GM12878 (cell line): ENCODE data around the gene CCDC83. TPM values are rescaled to one million over a fixed set of nuclear protein-coding genes. Genes with fewer than 3 reads are reported as not detected.
A peak's percentile ranks its signal among the peaks of the same experiment; 100 is the strongest.

ENCODE experiments used
- ATAC-seq: fragments of 200-7000 bp; cut with Tn5 transposase; 3 replicates; pipeline ENCODE4 v1.9.1; 2020; ENCODE audit warnings: mild to moderate bottlenecking, moderate library complexity
- BruUV-seq: library from RNA; stranded (reverse); fragments of 400-500 nt; replicated peaks from 2 replicates; lab custom pipeline; 2021; lab: Mats Ljungman, UMichigan
- CTCF ChIA-PET: fragments of 300-600 bp; sonication (Branson Sonifier 250); formaldehyde crosslinking; extraction: SDS; loops from one replicate; lab custom pipeline; 2021; ENCODE audit warnings: inconsistent platforms; lab: Yijun Ruan, JAX
- POLR2A ChIA-PET: fragments of 350-600 bp; formaldehyde crosslinking; extraction: SDS; loops from one replicate; lab custom pipeline; 2021; ENCODE audit warnings: inconsistent platforms; lab: Charles Lee
- RAD21 ChIA-PET: fragments of 300-600 bp; sonication (Branson Sonifier 250); formaldehyde crosslinking; loops from one replicate; lab custom pipeline; 2023; ENCODE audit warnings: antibody characterized with exemption; ENCODE audit not compliant: unreplicated experiment; lab: Charles Lee
- SMC1A ChIA-PET: fragments of 300-600 bp; sonication (Branson Sonifier 250); formaldehyde crosslinking; loops from one replicate; lab custom pipeline; 2023; ENCODE audit not compliant: unreplicated experiment, uncharacterized antibody; lab: Charles Lee
- DNase-seq: peaks from one replicate; pipeline ENCODE4 v3.0.0-alpha.2; 2011; ENCODE audit warnings: low read depth, low spot score
- FAIRE-seq: peaks from 3 replicates; lab custom pipeline; 2011; peaks lifted over from hg19 to GRCh38; lab: Jason Lieb, UNC
- H2AFZ ChIP-seq: 2 replicates; pipeline ENCODE4 v1.6.0; 2011; ENCODE audit warnings: low read depth, low read length, control low read depth; ENCODE audit not compliant: control insufficient read depth
- H3K27ac ChIP-seq: 2 replicates; pipeline ENCODE4 v1.5.1; 2011; ENCODE audit warnings: control low read depth; ENCODE audit not compliant: control insufficient read depth, insufficient read depth
- H3K27me3 ChIP-seq, 2 experiments: replicated peaks in 1 of 2; 2 replicates each; pipeline versions ENCODE4 v1.6.0 to v1.6.1; 2011; ENCODE audit warnings: low read length in 1 of 2; ENCODE audit not compliant: control insufficient read depth in 2 of 2, insufficient read depth in 2 of 2
- H3K36me3 ChIP-seq, 2 experiments: 2 replicates each; pipeline ENCODE4 v1.5.1; 2011; ENCODE audit warnings: low read length in 1 of 2; ENCODE audit not compliant: control insufficient read depth in 2 of 2, insufficient read depth in 2 of 2
- H3K4me1 ChIP-seq: 2 replicates; pipeline ENCODE4 v1.6.1; 2011; ENCODE audit warnings: mild to moderate bottlenecking, low read length, moderate library complexity, mixed read lengths; ENCODE audit not compliant: control insufficient read depth, insufficient read depth
- H3K4me2 ChIP-seq: 2 replicates; pipeline ENCODE4 v1.6.0; 2011; ENCODE audit warnings: control low read depth; ENCODE audit not compliant: control insufficient read depth, insufficient read depth
- H3K4me3 ChIP-seq: fragments of 200-600 bp; sonication (generic); 2 replicates; pipeline ENCODE4 v1.5.1; 2016
- H3K79me2 ChIP-seq: 2 replicates; pipeline ENCODE4 v1.6.0; 2011; ENCODE audit warnings: low read length; ENCODE audit not compliant: control insufficient read depth, insufficient read depth
- H3K9ac ChIP-seq: 2 replicates; pipeline ENCODE4 v1.8.0; 2011; ENCODE audit warnings: low read length, control low read depth, mixed read lengths; ENCODE audit not compliant: control insufficient read depth, insufficient read depth
- H3K9me3 ChIP-seq: replicated peaks from 3 replicates; pipeline ENCODE4 v1.5.1; 2011; ENCODE audit warnings: mild to moderate bottlenecking, low read length; ENCODE audit not compliant: control insufficient read depth, insufficient read depth
- H4K20me1 ChIP-seq: 2 replicates; pipeline ENCODE4 v1.6.0; 2011; ENCODE audit not compliant: control insufficient read depth, insufficient read depth
- BRCA1 ChIP-seq: IDR thresholded peaks from 2 replicates; pipeline ENCODE4 v1.6.1; 2011; ENCODE audit warnings: low read depth, low read length, improper control_type of control experiment
- CREM ChIP-seq: IDR thresholded peaks from 2 replicates; pipeline ENCODE4 v1.6.1; 2014; ENCODE audit warnings: antibody characterized with exemption, low read depth
- FOS ChIP-seq: IDR thresholded peaks from 3 replicates; pipeline ENCODE4 v1.6.1; 2011; ENCODE audit warnings: borderline replicate concordance; ENCODE audit not compliant: insufficient read length; ENCODE audit errors: extremely low read depth
- PKNOX1 ChIP-seq: fragments of 450-650 bp; IDR thresholded peaks from 2 replicates; pipeline ENCODE4 v1.6.1; 2016; ENCODE audit warnings: mild to moderate bottlenecking
- RB1 ChIP-seq: fragments of 450-650 bp; formaldehyde crosslinking; IDR thresholded peaks from 2 replicates; pipeline ENCODE4 v1.6.1; 2017; ENCODE audit warnings: mild to moderate bottlenecking, borderline replicate concordance
- TARDBP ChIP-seq: IDR thresholded peaks from 2 replicates; pipeline ENCODE4 v1.6.1; 2016; ENCODE audit warnings: borderline replicate concordance
- ZBTB40 ChIP-seq: fragments of 450-650 bp; IDR thresholded peaks from 2 replicates; pipeline ENCODE4 v1.6.1; 2016; ENCODE audit warnings: mild to moderate bottlenecking, moderate library complexity, borderline replicate concordance
- ZNF622 ChIP-seq: fragments of 450-650 bp; IDR thresholded peaks from 2 replicates; pipeline ENCODE4 v1.6.1; 2017; ENCODE audit warnings: mild to moderate bottlenecking, inconsistent platforms
- in situ Hi-C: fragments of 300-500 bp; cut with MboI; formaldehyde crosslinking; loops from 9 replicates; pipeline ENCODE4 v1.14.3; 2018; ENCODE audit warnings: mixed read lengths
- intact Hi-C: fragments of 100-400 bp; cut with micrococcal nuclease; formaldehyde crosslinking; loops from one replicate; pipeline ENCODE4 v1.14.2; 2022; ENCODE audit not compliant: unreplicated experiment
- polyA plus RNA-seq, 11 experiments: library from polyadenylated mRNA; depleted of rRNA in 4 of 11; unstranded in 6 of 11; stranded (reverse) in 5 of 11; fragments of >200 nt; fragmentation: Nextera tagmentation in 4 of 11; fragmentation: Illumina TruSeq in 1 of 11; extraction: Ambion mirVana in 4 of 11; extraction: Trizol in 1 of 11; gene quantifications; 1 replicate in 1 of 11; 2 replicates in 10 of 11; pipeline versions ENCODE4 v1.2.1 to v1.2.3, GENCODE V29; 2011 to 2016; ENCODE audit warnings: inconsistent platforms in 2 of 11, missing spikeins in 2 of 11, low read depth in 1 of 11
- total RNA-seq, 4 experiments: library from RNA; depleted of rRNA in 3 of 4; stranded (reverse); fragments of >200 nt in 3 of 4; fragmentation: Illumina TruSeq in 1 of 4; extraction: Trizol in 1 of 4; gene quantifications; 2 replicates each; pipeline versions ENCODE4 v1.2.1 to v1.2.3, GENCODE V29; 2013 to 2021

CCDC83 gene
- total and polyA plus RNA-seq, 10 of the 15 experiments (the other 5 are each of a cell fraction or from before 2014, with no cell fraction given), result not detected

- ATAC-seq (no peak), DNase-seq (no peak), FAIRE-seq (no peak)
- H3K27me3 ChIP-seq, result no peaks in the 10 kb centered on the region
- no peak overlapping the region for H3K27ac ChIP-seq
- H3K4me1 ChIP-seq, result peaks cover 13% of the 10 kb centered on the region
- H3K4me3 ChIP-seq, result no peak overlapping the region
- in situ Hi-C loops, result no loop called here
- RAD21 ChIA-PET, result interaction anchor here (1.2 kb wide), 1 partner anchor 15 kb away, joined by 4 read pairs; no protein-coding TSS in a partner anchor
- H3K9ac ChIP-seq, result no peak overlapping the region
- SMC1A ChIA-PET, result interaction anchor here (0.6 to 1.5 kb wide), 5 partner anchors 16 to 346 kb away, joined by 3 to 6 read pairs (median 3); no protein-coding TSS in a partner anchor
- intact Hi-C loops, result loop anchor here (5.0 to 10.0 kb wide), 2 partner anchors 271 to 351 kb away; no protein-coding TSS in a partner anchor
- no peak overlapping the region for H3K4me2 ChIP-seq
- POLR2A ChIA-PET, result interaction anchor here (0.6 kb wide), 1 partner anchor 74 kb away, joined by 3 read pairs; no protein-coding TSS in a partner anchor
- peaks cover 7% of the 10 kb centered on the region; the same call in 2 of the 3 replicates for H3K9me3 ChIP-seq
- H3K36me3 ChIP-seq, result no peaks in the 10 kb centered on the region; a peak in 1 of 4 replicates
- CTCF ChIA-PET, result interaction anchor here (0.6 to 1.5 kb wide), 4 partner anchors 29 to 1131 kb away, joined by 3 to 4 read pairs (median 3); no protein-coding TSS in a partner anchor
- TF ChIP-seq BRCA1 (no peak), ZNF622 (no peak), PKNOX1 (no peak), TARDBP (no peak), CREM (no peak), FOS (no peak), RB1 (no peak), ZBTB40 (peak; percentile 75)
- H3K79me2 ChIP-seq, result no peaks in the 10 kb centered on the region
- no peak overlapping the region for H2AFZ ChIP-seq
- BruUV-seq, result no TSS peak
- no peaks in the 10 kb centered on the region for H4K20me1 ChIP-seq
Observed at GRCh38 chr11:85946221-85946620, 91.0 kb downstream of the CCDC83 start.
